SU-DHL-6 (cell line): ENCODE data around the gene PNISR.

ENCODE experiments used
- H2AFZ ChIP-seq: fragments of 200-600 bp; sonication (generic); 2 replicates; pipeline ENCODE4 v1.6.1; 2014; ENCODE audit warnings: low read depth, mild to moderate bottlenecking, moderate library complexity, mixed read lengths, antibody characterized with exemption, low read length; ENCODE audit not compliant: severe bottlenecking
- H3F3A ChIP-seq: fragments of 200-600 bp; shearing (Covaris generic); 2 replicates; pipeline ENCODE4 v1.6.0; 2016; ENCODE audit warnings: antibody characterized with exemption, mild to moderate bottlenecking; ENCODE audit not compliant: insufficient read depth
- H3K27ac ChIP-seq: fragments of 200-600 bp; sonication (generic); 2 replicates; pipeline ENCODE4 v1.5.1; 2016; ENCODE audit warnings: low read depth, mild to moderate bottlenecking, low read length, moderate library complexity, mixed read lengths
- H3K27me3 ChIP-seq: fragments of 200-600 bp; sonication (generic), shearing (Covaris generic); 2 replicates; pipeline ENCODE4 v1.6.0; 2014; ENCODE audit warnings: mild to moderate bottlenecking, low read length
- H3K36me3 ChIP-seq: fragments of 200-600 bp; sonication (generic); 2 replicates; pipeline ENCODE4 v1.6.1; 2014; ENCODE audit warnings: mild to moderate bottlenecking, low read length, mixed read lengths
- H3K4me2 ChIP-seq: fragments of 300-600, 200-600 bp; shearing (Covaris generic), sonication (generic); 2 replicates; pipeline ENCODE4 v1.6.0; 2014; ENCODE audit warnings: low read length, low read depth, mild to moderate bottlenecking; ENCODE audit not compliant: poor library complexity, severe bottlenecking
- H3K4me3 ChIP-seq: fragments of 200-600 bp; sonication (generic); 2 replicates; pipeline ENCODE4 v1.5.1; 2014; ENCODE audit warnings: antibody characterized with exemption, low read length, mild to moderate bottlenecking, mixed read lengths; ENCODE audit not compliant: insufficient read depth, poor library complexity, severe bottlenecking
- H3K79me2 ChIP-seq: fragments of 200-600 bp; sonication (generic); 2 replicates; pipeline ENCODE4 v1.6.1; 2014; ENCODE audit warnings: mild to moderate bottlenecking, low read length, moderate library complexity; ENCODE audit not compliant: insufficient read depth
- H3K9ac ChIP-seq: fragments of 200-600 bp; sonication (generic); 2 replicates; pipeline ENCODE4 v1.7.0; 2014; ENCODE audit warnings: mild to moderate bottlenecking, low read length
- H3K9me2 ChIP-seq: fragments of 200-600 bp; sonication (generic); replicated peaks from 2 replicates; pipeline ENCODE4 v1.6.1; 2014; ENCODE audit warnings: low read length; ENCODE audit not compliant: insufficient read depth
- H3K9me3 ChIP-seq: fragments of 200-600 bp; sonication (generic); 2 replicates; pipeline ENCODE4 v1.6.1; 2014; ENCODE audit warnings: low read length, mixed read lengths; ENCODE audit not compliant: insufficient read depth
- H4K20me1 ChIP-seq: fragments of 200-600 bp; sonication (generic); 2 replicates; pipeline ENCODE4 v1.6.1; 2014; ENCODE audit warnings: low read depth, mild to moderate bottlenecking, antibody characterized with exemption, low read length, moderate library complexity, mixed read lengths
- EZH2phosphoT487 ChIP-seq: fragments of 200-600 bp; sonication (generic), shearing (Covaris generic); conservative IDR thresholded peaks from 2 replicates; pipeline ENCODE4 v1.6.1; 2018; ENCODE audit warnings: mild to moderate bottlenecking, antibody characterized with exemption, low read length, moderate library complexity, mixed read lengths
- TF ChIP-seq, protein P1 (sequence below): fragments of 200-600 bp; sonication (generic); IDR thresholded peaks from one replicate; pipeline ENCODE4 v1.5.1; 2017; ENCODE audit warnings: antibody characterized with exemption, mild to moderate bottlenecking, low read length, moderate library complexity; ENCODE audit not compliant: insufficient read depth, poor library complexity, severe bottlenecking

PNISR gene

DNA sequence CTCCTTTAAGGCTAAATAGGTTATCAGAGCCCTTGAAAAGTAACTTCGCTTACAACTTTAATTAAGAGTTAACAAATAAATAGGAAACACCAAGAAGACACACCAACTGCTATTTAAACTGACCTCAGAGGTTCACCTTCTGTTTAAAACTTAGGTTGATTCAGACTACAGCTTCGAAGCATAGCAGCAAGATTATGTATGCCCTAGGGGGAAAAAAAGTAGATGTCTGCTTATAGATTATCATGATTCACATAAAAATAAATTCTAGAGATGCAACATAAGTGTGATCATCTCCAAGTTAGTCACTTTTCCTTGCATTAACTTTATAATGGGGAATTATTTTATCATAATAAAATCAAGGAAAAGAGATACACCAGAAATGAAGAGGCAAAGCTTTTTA is 8.9 kb downstream of the PNISR start:
- H4K20me1 ChIP-seq, result peaks cover 61% of the 10 kb centered on the region
- H3K4me2 ChIP-seq, result no peak overlapping the region
- H3K36me3 ChIP-seq, result peaks cover 35% of the 10 kb centered on the region
- H2AFZ ChIP-seq, result no peak overlapping the region
- H3K27ac ChIP-seq, result no peak overlapping the region
- H3F3A ChIP-seq, result no peaks in the 10 kb centered on the region; the same call in 1 of the 2 replicates
- TF ChIP-seq EZH2phosphoT487, result no peak
- TF ChIP-seq, protein P1, sequence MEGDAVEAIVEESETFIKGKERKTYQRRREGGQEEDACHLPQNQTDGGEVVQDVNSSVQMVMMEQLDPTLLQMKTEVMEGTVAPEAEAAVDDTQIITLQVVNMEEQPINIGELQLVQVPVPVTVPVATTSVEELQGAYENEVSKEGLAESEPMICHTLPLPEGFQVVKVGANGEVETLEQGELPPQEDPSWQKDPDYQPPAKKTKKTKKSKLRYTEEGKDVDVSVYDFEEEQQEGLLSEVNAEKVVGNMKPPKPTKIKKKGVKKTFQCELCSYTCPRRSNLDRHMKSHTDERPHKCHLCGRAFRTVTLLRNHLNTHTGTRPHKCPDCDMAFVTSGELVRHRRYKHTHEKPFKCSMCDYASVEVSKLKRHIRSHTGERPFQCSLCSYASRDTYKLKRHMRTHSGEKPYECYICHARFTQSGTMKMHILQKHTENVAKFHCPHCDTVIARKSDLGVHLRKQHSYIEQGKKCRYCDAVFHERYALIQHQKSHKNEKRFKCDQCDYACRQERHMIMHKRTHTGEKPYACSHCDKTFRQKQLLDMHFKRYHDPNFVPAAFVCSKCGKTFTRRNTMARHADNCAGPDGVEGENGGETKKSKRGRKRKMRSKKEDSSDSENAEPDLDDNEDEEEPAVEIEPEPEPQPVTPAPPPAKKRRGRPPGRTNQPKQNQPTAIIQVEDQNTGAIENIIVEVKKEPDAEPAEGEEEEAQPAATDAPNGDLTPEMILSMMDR, result no peak
- H3K9ac ChIP-seq, result no peak overlapping the region
- no peak overlapping the region for H3K4me3 ChIP-seq
- H3K79me2 ChIP-seq, result peaks cover 100% of the 10 kb centered on the region
- no peaks in the 10 kb centered on the region for H3K27me3 ChIP-seq
- no peaks in the 10 kb centered on the region for H3K9me2 ChIP-seq
- H3K9me3 ChIP-seq, result no peaks in the 10 kb centered on the region

DNA sequence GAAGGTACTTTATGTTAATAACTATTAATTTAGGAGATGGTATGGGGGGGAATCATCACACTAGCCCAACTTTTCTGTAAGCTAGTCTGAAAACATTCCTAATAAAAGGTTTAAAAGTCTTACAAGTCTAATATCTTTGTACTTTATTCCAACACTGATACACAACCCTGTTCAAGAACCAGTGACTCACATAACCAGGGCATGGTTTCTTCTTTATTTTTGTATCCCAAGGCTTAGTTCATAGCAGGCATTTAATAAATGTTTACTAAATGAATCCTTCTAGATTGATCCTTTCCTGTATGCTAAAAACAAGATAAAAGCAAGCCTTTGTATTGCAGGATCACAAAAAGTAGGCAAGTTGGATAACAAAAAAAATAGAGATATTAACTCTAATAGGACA is 9.7 kb downstream of the PNISR start:
- Histone ChIP-seq H3K79me2 (peaks cover 99% of the 10 kb centered on the region), H3F3A (no peaks in the 10 kb centered on the region; the same call in 1 of the 2 replicates), H4K20me1 (peaks cover 53% of the 10 kb centered on the region), H3K9me3 (no peaks in the 10 kb centered on the region), H3K36me3 (peaks cover 38% of the 10 kb centered on the region), H2AFZ (no peak overlapping the region), H3K27me3 (no peaks in the 10 kb centered on the region), H3K9me2 (no peaks in the 10 kb centered on the region), H3K9ac (no peak overlapping the region), H3K4me3 (no peak overlapping the region), H3K4me2 (no peak overlapping the region), H3K27ac (no peak overlapping the region)
- no peak for TF ChIP-seq EZH2phosphoT487
- TF ChIP-seq, protein P1, result no peak

DNA sequence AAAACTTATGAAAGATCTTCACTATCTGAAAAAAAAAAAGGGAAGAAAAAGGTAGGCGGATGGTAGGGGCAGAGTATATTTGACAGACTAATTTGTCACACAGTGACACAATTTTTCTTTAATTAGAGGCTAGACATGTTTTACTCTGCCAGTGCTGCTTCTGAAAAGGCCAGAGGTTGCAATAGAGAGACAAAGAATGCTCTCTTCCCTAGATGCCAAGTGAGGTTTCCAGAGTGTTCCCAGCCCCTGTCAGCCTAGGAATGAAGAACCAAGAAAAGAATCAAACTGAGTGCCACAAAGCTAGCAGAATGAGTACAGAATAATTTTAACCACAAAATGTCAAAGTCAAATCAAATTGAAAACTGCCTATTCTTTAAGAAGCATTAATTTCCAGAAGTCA is 13.0 kb downstream of the PNISR start:
- H3K27me3 ChIP-seq, result no peaks in the 10 kb centered on the region
- H3K27ac ChIP-seq, result no peak overlapping the region
- no peak overlapping the region for H3K9ac ChIP-seq
- no peak overlapping the region for H3K4me3 ChIP-seq
- H3K9me3 ChIP-seq, result no peaks in the 10 kb centered on the region
- peaks cover 5% of the 10 kb centered on the region; the same call in 1 of the 2 replicates for H3F3A ChIP-seq
- no peak overlapping the region for H3K4me2 ChIP-seq
- H3K79me2 ChIP-seq, result peaks cover 74% of the 10 kb centered on the region
- TF ChIP-seq EZH2phosphoT487, result no peak
- TF ChIP-seq, protein P1, result no peak
- H4K20me1 ChIP-seq, result peaks cover 46% of the 10 kb centered on the region
- no peaks in the 10 kb centered on the region for H3K9me2 ChIP-seq
- H2AFZ ChIP-seq, result no peak overlapping the region
- peaks cover 71% of the 10 kb centered on the region for H3K36me3 ChIP-seq
